Right ventricle myocardium superior (tissue), 1 donor: Measurements from ENCODE around the gene FXYD3. TPM values are rescaled to one million over a fixed set of nuclear protein-coding genes. Genes with fewer than 3 reads are reported as not detected.

Experiments
- ATAC-seq: fragments of 200-7000 bp; cut with Tn5 transposase; one replicate; pipeline ENCODE4 v1.9.1; 2020; ENCODE audit warnings: mild to moderate bottlenecking; ENCODE audit not compliant: poor library complexity
- DNase-seq: peaks from one replicate; pipeline ENCODE4 v3.0.0-alpha.2; 2020
- intact Hi-C: fragments of 100-400 bp; cut with DNase I; formaldehyde crosslinking; loops from one replicate; pipeline ENCODE4 v1.11.2; 2022
- total RNA-seq: library from RNA; stranded (reverse); fragmentation: NEBNext Ultra II Directional; extraction: Animal tissue kit (Norgen Biotek cat#: 25700); gene quantifications from one replicate; pipeline ENCODE4 v1.2.1, GENCODE V29; 2021
- donor health status: DM: no; HTN: yes; CAD: no; lungs with severe emphysema.

The FXYD3 gene
- total RNA-seq, 1 donor from 2014 or later, result 1.3 TPM

DNA sequence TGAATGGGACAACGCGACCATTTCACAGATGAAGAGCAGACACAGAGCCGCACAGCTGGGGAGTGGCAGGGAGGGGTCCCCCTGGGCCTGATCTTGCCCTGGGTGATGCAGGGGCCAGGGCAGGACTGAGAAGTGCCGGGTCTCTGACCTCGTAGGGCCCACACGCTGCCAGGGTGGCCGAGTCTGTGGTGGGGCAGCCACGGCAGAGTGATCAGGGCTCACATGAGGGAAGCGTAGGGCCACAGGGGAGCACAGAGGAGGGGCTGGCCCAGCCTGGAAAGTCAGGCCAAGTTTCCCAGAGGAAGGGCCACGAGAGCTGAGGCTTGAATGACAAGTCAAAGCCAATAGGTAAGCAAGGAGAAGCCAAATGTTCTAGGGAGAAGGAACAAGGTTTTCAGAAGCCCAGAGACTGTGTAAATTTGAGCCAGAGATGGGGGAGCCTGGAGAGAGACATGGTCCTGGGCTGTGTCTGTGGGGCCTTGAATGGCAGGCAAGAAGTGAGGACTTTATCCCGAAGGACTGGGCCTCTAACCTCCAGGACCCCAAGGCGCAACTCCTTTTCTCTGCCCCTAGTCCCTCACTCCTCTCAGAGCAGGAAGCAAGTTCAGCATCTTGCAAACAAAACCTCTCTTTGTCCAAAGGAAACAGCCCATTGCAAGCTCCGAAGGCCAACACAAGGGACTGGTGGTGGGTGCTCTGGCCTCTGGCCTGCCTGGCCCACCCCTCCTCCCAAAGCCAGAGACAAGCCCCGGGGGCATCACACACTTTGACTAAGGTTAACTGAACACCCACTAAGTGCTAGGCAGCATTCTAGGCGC lies 31.7 kb upstream of the FXYD3 start:
- intact Hi-C loops, result no loop called here
- no peak for ATAC-seq
- DNase-seq, result no peak

DNA sequence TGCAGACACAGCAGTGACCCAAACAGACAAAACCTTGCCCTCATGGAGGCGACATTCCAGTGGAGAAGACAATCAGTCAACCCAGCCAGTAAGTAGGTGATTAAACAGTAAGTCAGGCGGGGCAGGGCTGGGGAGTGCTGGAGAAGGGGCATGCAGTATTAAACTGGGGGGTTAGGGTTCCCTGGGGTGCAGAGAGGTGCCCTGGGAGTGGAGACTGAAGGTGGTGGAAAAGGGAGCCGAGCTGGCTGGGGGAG lies 31.2 kb upstream of the FXYD3 start:
- no peak for DNase-seq
- intact Hi-C loops, result no loop called here
- no peak for ATAC-seq

DNA sequence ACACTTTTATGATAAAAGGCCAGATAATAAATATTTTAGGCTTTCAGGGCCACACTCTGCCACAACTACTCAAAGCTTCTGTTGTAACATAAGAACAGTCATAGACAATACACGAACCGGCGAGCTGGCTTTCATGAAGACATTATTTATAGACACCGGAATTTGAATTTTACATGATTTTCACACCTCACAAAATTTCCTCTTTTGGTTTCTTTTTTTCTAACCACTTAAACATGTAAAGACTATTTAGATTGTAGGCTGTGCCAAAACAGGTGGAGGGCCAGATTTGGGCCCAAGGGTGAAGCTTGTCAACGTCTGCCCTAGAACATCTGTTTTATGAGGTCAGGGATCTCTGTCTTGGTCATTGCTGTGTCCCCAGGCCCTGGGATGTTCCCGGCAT lies 29.7 kb upstream of the FXYD3 start:
- intact Hi-C loops, result loop anchor here (5.0 kb wide), 1 partner anchor 114 kb away; no protein-coding TSS in a partner anchor

DNA sequence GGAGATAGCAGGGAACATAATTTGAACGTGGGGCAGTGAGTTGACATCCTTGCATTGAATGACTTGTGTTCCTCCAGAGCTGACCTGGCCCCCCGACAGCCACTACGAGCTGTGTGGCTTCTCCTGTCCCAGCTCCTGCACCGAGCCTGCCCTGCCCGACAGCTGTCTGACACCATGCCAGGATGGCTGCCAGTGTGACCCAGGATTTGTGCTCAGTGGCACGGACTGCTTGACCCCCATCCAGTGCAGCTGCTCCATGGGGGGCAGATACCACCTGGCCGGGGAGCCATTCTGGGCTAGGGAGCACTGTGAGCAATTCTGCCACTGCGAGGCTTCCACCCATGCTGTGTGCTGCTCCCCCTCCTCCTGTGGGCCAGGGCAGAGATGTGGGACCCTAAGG lies 29.2 kb upstream of the FXYD3 start:
- ATAC-seq, result no peak
- intact Hi-C loops, result loop anchor here (5.0 kb wide), 1 partner anchor 114 kb away; no protein-coding TSS in a partner anchor
- no peak for DNase-seq

More for the DNA sequence above, 29.7 kb upstream of the FXYD3 start:
- no peak for ATAC-seq
- DNase-seq, result no peak

DNA sequence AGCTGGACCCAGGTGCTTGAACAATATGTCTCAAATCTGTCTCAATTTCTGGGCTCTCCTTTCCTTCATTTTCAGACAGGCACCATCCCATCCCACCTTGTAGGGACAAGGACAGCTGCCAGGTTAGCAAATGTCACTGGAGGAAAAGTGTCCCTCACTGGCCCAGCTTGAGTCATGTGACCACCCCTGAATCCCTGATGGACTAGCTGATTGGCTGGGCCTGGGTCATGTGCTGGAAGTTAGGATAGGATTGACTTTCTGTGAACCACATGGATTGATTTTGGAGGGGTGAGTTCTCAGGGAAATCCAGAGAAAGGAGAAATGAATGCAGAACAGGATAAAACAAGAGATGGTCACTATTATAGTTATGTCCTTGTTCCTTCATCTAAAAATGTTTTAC lies 28.2 kb upstream of the FXYD3 start:
- intact Hi-C loops, result loop anchor here (5.0 kb wide), 1 partner anchor 115 kb away; no protein-coding TSS in a partner anchor
- ATAC-seq (no peak), DNase-seq (no peak)

DNA sequence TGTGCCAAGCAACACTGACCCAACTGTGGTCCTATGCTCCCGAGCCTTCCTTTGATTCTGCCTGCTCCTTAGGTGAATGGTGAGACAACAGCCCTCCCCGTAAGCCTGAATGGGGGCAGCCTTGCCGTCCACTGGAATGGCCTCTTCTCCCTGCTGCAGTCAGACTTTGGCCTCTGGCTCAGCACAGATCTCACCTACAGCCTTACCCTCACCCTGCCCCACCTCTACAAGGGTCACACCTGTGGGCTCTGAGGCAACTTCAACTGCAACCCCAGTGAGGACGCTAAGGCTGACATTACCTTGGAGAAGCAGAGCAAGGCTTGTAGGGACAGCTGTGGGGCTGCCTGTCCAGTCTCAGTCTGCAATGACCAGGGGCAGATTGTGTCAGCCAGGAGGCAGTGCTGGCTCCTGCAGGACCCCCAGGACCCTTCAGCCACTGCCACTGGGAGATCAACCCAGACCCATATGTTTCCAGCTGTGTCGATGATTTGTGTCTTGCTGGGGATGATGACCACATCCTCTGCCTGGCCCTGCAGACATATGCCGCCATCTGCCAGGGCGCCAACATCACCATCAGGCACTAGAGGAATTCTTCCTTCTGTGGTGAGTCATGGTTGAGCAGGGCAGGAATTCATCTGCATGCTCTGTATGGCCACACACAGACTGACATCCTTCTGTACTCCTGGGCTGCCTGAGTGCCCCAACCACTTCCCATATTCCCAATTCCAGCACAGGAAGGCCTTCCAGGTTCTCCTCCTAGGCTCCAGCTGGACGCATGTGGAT lies 27.3 kb upstream of the FXYD3 start:
- DNase-seq (no peak), ATAC-seq (no peak)
- intact Hi-C loops, result loop anchor here (5.0 kb wide), 1 partner anchor 116 kb away; no protein-coding TSS in a partner anchor

DNA sequence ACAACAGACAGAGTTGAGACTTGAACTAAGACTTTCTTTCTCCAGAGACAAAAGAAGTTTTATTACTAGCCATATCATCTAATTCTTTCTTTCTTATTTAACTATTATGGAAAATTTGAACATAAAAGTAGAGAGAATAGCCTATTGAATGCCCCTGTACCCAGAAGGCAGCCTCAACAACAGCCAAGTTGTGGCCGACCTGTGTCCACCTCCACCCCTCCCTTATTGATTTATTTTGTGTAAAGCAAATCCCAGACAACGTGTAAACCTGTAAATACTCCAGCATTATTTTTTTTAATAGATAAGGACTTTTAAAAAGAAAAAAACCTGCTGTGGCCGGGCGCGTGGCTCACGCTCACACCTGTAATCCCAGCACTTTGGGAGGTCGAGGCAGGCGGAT lies 26.1 kb upstream of the FXYD3 start:
- ATAC-seq, result no peak

DNA sequence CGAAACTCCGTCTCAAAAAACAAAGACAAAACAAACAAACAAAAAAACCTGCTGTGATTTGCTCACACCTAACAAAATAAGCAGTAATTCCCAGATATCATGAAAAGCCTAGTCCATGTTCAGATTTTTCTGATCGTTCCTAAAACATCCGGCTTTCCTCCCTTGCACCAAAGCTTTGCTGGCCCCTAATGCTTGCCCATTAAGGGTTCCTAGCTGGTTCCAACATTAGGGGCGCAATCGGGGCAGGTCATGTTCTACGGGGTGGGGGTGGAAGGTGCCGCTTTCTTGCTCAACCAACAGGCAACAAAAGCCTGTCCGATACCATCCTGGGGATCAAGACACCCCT lies 25.5 kb upstream of the FXYD3 start:
- no peak for ATAC-seq
- intact Hi-C loops, result no loop called here
- DNase-seq, result no peak

More for the DNA sequence above, 26.1 kb upstream of the FXYD3 start:
- intact Hi-C loops, result loop anchor here (5.0 kb wide), 1 partner anchor 117 kb away; no protein-coding TSS in a partner anchor
- DNase-seq, result no peak

DNA sequence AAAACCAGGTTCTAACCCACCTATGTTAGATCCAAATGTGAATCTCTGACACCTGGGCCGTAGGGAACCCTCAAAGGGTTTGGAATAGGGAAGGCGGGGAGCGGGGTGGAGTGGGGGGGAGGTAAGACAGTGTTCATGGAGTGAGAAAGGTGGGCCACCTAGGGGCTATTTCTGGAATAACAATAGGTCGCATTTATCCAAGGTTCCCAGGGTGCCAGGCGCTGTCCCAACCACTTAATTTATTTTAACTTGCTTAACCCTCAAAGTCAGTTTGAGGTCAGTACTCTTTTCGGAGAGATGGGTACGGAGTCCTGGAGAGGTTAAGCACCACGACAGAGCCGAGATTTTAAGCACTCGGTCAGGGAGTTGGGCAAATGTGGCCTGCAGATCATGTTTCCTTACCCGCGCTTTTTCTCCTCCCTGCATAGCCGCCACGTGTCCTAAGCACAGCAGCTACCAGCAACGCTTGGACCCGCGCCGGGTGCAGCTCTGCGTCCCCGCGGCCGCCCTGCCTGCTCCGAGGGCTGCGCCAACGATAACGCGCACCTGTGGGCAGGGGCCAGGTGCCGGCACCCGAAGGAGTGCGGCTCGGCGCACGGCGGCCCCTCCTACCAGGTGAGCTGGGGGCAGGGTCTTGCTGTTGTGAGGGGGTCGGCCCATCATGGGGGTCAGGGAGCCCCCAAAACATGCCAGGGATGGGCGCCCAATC lies 25.0 kb upstream of the FXYD3 start:
- ATAC-seq (peak; percentile 95), DNase-seq (no peak)
- intact Hi-C loops, result no loop called here

DNA sequence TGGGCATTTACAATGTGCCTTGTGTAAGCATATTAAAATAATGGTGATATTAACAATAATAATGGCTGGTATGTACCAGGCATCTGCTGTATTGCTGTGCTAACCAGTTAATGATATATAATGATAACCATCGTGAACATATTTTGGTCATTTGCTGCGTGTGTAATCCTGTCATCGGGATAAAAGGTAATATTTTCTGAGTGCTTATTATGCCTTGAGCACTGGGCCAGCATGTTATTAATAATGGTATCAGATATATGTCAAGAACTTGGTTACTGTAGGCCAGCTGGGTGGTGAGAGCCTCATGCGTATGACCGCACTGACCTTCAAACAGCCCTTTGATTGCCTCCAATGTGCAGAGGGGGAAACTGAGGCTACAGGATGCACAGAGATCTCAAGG lies 22.2 kb upstream of the FXYD3 start:
- intact Hi-C loops, result no loop called here
- DNase-seq, result no peak
- ATAC-seq, result no peak

DNA sequence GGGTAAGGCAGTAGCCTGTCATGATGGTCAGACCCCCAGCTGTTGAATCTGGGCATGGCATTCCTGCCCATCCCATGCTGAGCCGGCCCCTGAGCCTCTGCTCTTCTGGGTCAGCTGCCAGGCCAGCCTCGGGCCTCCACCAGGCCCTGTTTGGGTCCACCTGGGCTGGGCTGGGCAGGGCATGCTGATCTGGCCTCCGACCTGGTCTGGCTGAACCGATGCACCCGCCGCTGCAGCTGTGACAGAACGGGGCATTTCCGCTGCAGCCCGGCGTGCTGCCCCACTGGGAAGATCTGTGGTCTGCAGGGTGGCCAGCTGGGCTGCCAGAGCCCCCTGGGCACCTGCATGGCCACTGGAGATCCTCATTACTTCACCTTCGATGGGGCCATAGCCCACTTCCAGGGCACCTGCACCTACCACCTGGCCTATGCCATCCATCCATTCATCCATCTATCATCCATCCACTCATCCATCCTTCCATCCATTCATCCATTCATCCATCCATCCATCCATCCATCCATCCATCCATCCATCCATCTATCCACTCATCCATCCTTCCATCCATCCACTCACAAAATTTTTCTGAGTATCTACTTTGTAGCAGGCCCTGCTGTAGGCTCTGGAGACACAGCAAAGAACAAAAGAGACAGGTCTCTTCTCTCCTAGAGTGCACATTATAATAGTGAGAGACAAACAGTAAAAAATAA lies 21.5 kb upstream of the FXYD3 start:
- intact Hi-C loops, result no loop called here
- ATAC-seq, result no peak
- DNase-seq, result no peak

DNA sequence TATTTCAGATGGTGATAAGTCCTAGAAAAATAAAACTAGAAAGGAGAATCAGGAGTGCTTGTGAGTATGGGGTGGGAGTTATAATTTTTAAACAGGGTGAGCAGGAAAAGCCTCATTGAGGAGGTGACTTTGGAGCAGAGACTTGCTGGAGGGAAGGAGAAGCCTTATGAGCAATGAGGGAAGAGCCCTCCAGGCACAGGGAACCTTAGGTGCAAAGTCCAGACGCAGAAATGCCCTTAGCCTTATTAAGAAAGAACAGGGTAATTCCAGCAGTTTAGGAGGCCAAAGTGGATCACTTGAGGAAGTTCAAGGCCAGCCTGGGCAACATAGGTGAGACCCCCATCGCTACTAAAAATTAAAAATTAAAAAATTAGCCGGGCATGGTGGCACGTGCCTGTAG lies 21.0 kb upstream of the FXYD3 start:
- DNase-seq (no peak), ATAC-seq (no peak)
- intact Hi-C loops, result no loop called here

DNA sequence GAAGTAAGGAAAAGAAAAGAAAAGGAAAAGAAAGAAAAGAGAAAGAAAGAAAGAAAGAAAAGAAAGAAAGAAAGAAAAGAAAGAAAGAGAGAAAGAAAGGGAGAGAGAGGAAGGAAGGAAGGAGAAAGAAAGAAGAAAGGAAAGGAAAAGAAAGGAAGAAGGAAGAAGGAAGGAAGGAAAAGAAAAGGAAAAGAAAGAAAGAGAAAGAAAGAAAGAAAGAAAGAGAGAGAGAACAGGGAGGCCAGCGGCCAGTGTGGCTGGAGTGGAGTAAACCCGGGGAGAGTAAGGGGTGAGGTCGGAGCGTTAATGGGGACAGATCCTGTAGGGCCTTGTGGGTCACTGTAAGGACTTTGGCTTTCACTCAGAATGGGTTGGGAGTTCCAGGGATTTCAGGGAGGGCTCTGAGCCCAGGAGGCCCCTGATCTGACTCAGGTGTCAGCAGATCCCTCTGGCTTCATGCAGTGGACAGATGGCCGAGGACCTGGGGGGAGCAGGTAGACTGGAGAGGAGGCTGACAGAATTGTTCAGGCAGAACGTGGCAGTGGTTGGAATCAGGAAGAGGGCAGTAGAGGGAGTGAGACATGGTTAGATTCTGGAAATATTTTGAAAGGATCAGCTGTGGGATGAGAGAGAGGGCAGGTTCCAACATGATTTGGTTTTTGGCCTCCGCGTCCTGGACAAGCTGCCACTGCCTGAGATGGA lies 19.8 kb upstream of the FXYD3 start:
- intact Hi-C loops, result no loop called here
- no peak for DNase-seq
- ATAC-seq, result no peak

DNA sequence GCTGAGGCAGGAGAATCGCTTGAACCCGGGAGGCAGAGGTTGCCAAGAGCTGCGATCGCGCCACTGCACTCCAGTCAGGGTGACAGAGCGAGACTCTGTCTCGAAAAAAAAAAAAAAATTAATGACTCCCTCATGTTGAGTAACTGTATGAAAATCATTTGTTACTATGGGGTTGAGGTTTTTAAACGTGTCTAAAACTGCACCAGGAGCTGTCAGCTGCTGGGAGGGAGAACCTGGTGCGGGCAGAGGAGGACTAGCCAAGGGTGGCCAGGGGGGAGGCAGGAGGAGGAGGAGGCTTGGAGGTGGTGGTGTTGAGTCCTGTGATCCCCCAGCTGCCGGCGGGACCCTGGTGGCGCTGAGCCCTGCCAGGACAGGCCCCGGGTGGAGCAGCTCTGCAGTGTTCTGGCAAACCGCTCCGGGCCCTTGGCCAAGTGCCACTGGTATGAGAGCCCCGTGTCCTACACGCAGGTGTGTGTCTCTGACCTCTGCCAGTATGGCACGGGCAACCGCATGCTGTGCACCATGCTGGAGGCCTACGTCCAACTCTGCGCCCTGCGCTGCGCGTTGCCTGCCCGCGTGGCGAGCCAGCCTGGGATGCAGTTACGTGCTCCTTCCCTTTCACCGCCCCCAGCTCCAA lies 17.1 kb upstream of the FXYD3 start:
- peak; percentile 71 for ATAC-seq
- peak; percentile 78 for DNase-seq
- intact Hi-C loops, result no loop called here

DNA sequence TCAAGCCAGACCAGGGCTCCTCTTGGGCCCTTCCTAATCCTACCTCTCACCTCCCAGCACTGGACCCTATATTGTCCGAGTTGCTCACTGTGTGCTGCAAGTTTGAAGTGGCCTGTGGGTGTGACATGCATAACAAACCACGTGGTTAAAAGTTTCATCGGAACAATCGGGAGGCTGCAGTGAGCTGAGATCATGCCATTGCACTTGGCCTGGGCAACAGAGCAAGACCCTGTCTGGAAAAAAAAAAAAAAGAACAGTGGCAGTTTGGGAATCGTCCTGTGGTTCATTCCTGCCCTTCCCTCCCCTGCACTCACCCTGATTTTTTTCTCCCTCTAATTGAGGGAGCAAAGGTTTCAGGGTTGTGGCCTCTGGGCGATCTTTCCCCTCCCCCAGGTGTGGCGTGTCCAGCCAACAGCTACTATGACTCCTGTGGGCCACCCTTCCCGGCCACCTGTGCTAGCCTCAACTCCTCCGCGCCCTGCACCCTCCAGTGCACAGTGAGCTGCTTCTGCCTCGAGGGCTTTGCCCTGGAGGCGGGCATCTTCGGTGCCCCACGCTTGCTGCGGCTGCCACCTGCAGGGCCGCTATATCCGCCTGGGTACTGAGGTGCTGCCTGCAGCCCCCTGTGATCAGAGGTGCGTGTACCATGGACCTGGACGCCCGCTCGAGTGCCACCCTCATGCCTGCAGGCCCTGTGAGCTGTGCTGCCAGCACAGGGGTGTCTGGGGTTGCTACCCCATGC lies 16.3 kb upstream of the FXYD3 start:
- peak; percentile 10 for ATAC-seq

DNA sequence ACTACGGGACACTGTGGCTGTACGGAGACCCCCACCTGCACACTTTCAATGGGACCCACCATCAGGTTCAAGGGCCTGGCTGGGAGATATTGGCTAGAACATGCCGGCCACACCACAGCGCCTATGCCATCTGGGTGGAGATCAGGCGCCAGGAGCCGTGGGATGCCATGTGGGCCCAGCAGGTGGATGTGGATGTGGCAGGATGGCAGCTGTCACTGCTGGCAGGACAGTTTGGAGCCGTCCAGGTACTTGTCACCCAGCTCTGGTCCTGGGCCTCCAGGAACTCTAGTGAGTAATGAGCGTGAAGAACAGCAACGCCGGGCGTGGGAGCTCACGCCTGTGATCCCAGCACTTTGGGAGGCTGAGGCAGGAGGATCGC lies 15.7 kb upstream of the FXYD3 start:
- intact Hi-C loops, result no loop called here
- no peak for DNase-seq
- no peak for ATAC-seq

More for the DNA sequence above, 16.3 kb upstream of the FXYD3 start:
- no peak for DNase-seq
- intact Hi-C loops, result no loop called here
